Fibroblast of lung (primary cell): ENCODE results near the gene CAMK1G. TPM values are rescaled to one million over a fixed set of nuclear protein-coding genes. Genes with fewer than 3 reads are reported as not detected.

Experiments used
- DNase-seq, 2 donors: peaks; one replicate each; pipeline versions ENCODE4 v3.0.0 to v3.0.0-alpha.2; 2010; ENCODE audit warnings: low read depth in 2 of 2
- H2AFZ ChIP-seq: 2 replicates; pipeline ENCODE4 v1.5.1; 2012; ENCODE audit warnings: low read length, control low read depth, inconsistent platforms
- H3K27ac ChIP-seq: 2 replicates; pipeline ENCODE4 v1.5.1; 2011; ENCODE audit warnings: low read length, control low read depth; ENCODE audit not compliant: insufficient read depth
- H3K27me3 ChIP-seq: 2 replicates; pipeline ENCODE4 v1.5.1; 2011; ENCODE audit warnings: mild to moderate bottlenecking, low read length; ENCODE audit not compliant: control insufficient read depth, insufficient read depth
- H3K36me3 ChIP-seq: 2 replicates; pipeline ENCODE4 v1.5.1; 2011; ENCODE audit warnings: low read length; ENCODE audit not compliant: control insufficient read depth, insufficient read depth
- H3K4me1 ChIP-seq: 2 replicates; pipeline ENCODE4 v1.5.1; 2011; ENCODE audit warnings: low read length; ENCODE audit not compliant: control insufficient read depth, insufficient read depth; ENCODE audit errors: extremely low read depth
- H3K4me2 ChIP-seq: 2 replicates; pipeline ENCODE4 v1.5.1; 2011; ENCODE audit warnings: low read length, control low read depth; ENCODE audit not compliant: insufficient read depth; ENCODE audit errors: extremely low read depth
- H3K4me3 ChIP-seq, 4 experiments: fragments of 200-600 bp in 1 of 4; sonication (generic) in 1 of 4; replicated peaks in 1 of 4; 2 replicates each; pipeline ENCODE4 v1.5.1; 2011 to 2016; ENCODE audit warnings: low read length in 4 of 4, low read depth in 3 of 4, mild to moderate bottlenecking in 3 of 4, control low read depth in 2 of 4, inconsistent platforms in 1 of 4, mixed read lengths in 1 of 4; ENCODE audit not compliant: insufficient read depth in 1 of 4; ENCODE audit errors: control extremely low read depth in 1 of 4
- H3K79me2 ChIP-seq: 2 replicates; pipeline ENCODE4 v1.5.1; 2012; ENCODE audit warnings: mild to moderate bottlenecking, low read length, inconsistent platforms; ENCODE audit not compliant: control insufficient read depth, insufficient read depth
- H3K9ac ChIP-seq: 2 replicates; pipeline ENCODE4 v1.5.1; 2011; ENCODE audit warnings: mild to moderate bottlenecking, low read length, control low read depth; ENCODE audit not compliant: insufficient read depth
- H3K9me3 ChIP-seq: 2 replicates; pipeline ENCODE4 v1.5.1; 2012; ENCODE audit warnings: low read depth, low read length; ENCODE audit not compliant: control insufficient read depth, insufficient read depth
- H4K20me1 ChIP-seq: 2 replicates; pipeline ENCODE4 v1.5.1; 2011; ENCODE audit warnings: low read length; ENCODE audit not compliant: control insufficient read depth, insufficient read depth; ENCODE audit errors: extremely low read depth
- CTCF ChIP-seq, 2 donors: IDR thresholded peaks in 1 of 2; conservative IDR thresholded peaks in 1 of 2; 1 replicate in 1 of 2; 2 replicates in 1 of 2; pipeline ENCODE4 v1.5.1; 2011 to 2012; ENCODE audit warnings: low read length in 2 of 2, control low read depth in 1 of 2, inconsistent platforms in 1 of 2, low read depth in 1 of 2, mild to moderate bottlenecking in 1 of 2
- EZH2 ChIP-seq: IDR thresholded peaks from 2 replicates; pipeline ENCODE4 v1.5.1; 2012; ENCODE audit warnings: low read length, control low read depth, mild to moderate bottlenecking; ENCODE audit errors: missing control alignments
- polyA plus RNA-seq, 2 donors: library from polyadenylated mRNA; depleted of rRNA in 1 of 2; stranded (reverse) in 1 of 2; unstranded in 1 of 2; fragments of >200 nt; gene quantifications; 2 replicates each; pipeline ENCODE4 v1.2.1, GENCODE V29; 2011 to 2012; ENCODE audit warnings: missing spikeins in 1 of 2
- total RNA-seq: library from RNA; depleted of rRNA; stranded (reverse); fragments of >200 nt; gene quantifications from 2 replicates; pipeline ENCODE4 v1.2.1, GENCODE V29; 2014

Gene CAMK1G
- total and polyA plus RNA-seq, 2 donors (not counting 1 experiment from before 2014, with no cell fraction given) = 0.96 to 1.7 TPM

- Histone ChIP-seq H3K79me2 (no peaks in the 10 kb centered on the region), H3K27me3 (peaks cover 2% of the 10 kb centered on the region), H3K9ac (no peak overlapping the region), H3K36me3 (no peaks in the 10 kb centered on the region), H4K20me1 (no peaks in the 10 kb centered on the region), H3K4me3 (no peak overlapping the region), H3K4me1 (no peaks in the 10 kb centered on the region), H2AFZ (no peak overlapping the region), H3K4me2 (no peak overlapping the region), H3K27ac (no peak overlapping the region), H3K9me3 (no peaks in the 10 kb centered on the region)
- TF ChIP-seq CTCF (conservative IDR thresholded peaks at IDR 0.05 in 1 of 2, IDR thresholded peaks at IDR 0.05 in 1 of 2; ENCODE audit: low read depth in 1 of 2, low read length in 2 of 2) (no peak), EZH2 (no peak)
- DNase-seq = no peak
Observed at GRCh38 chr1:209597499-209597898, 14.0 kb downstream of the CAMK1G start.

GRCh38 chr1:209598227-209598626 lies 14.7 kb downstream of the CAMK1G start:
- peaks cover 2% of the 10 kb centered on the region for H3K27me3 ChIP-seq
- H3K4me1 ChIP-seq = no peaks in the 10 kb centered on the region
- no peaks in the 10 kb centered on the region for H4K20me1 ChIP-seq
- no peaks in the 10 kb centered on the region for H3K79me2 ChIP-seq
- no peak overlapping the region for H3K27ac ChIP-seq
- H2AFZ ChIP-seq = no peak overlapping the region
- H3K9me3 ChIP-seq = no peaks in the 10 kb centered on the region
- DNase-seq = no peak
- H3K36me3 ChIP-seq = no peaks in the 10 kb centered on the region
- no peak overlapping the region for H3K9ac ChIP-seq
- H3K4me3 ChIP-seq = no peak overlapping the region
- no peak for TF ChIP-seq EZH2
- no peak for TF ChIP-seq CTCF (conservative IDR thresholded peaks at IDR 0.05 in 1 of 2, IDR thresholded peaks at IDR 0.05 in 1 of 2; ENCODE audit: low read depth in 1 of 2, low read length in 2 of 2)
- H3K4me2 ChIP-seq = no peak overlapping the region

- no peak for TF ChIP-seq CTCF (conservative IDR thresholded peaks at IDR 0.05 in 1 of 2, IDR thresholded peaks at IDR 0.05 in 1 of 2; ENCODE audit: low read depth in 1 of 2, low read length in 2 of 2)
- TF ChIP-seq EZH2 = no peak
- Histone ChIP-seq H3K79me2 (no peaks in the 10 kb centered on the region), H3K27ac (no peak overlapping the region), H3K27me3 (no peaks in the 10 kb centered on the region), H4K20me1 (no peaks in the 10 kb centered on the region), H2AFZ (no peak overlapping the region), H3K36me3 (no peaks in the 10 kb centered on the region), H3K4me2 (no peak overlapping the region), H3K4me1 (no peaks in the 10 kb centered on the region), H3K9me3 (no peaks in the 10 kb centered on the region), H3K4me3 (no peak overlapping the region), H3K9ac (no peak overlapping the region)
- peak in 1 of 2 donors; percentile 13 for DNase-seq
Observed at GRCh38 chr1:209600541-209600940, 17.0 kb downstream of the CAMK1G start.
